HG03342 (cell line): ENCODE measurements around the gene NCBP1.

Experiments used
- ATAC-seq: cut with Tn5 transposase; IDR thresholded peaks from one replicate; pipeline ENCODE4 v1.9.1; 2021; ENCODE audit warnings: mild to moderate bottlenecking, moderate library complexity; ENCODE audit not compliant: unreplicated experiment

NCBP1 gene

DNA sequence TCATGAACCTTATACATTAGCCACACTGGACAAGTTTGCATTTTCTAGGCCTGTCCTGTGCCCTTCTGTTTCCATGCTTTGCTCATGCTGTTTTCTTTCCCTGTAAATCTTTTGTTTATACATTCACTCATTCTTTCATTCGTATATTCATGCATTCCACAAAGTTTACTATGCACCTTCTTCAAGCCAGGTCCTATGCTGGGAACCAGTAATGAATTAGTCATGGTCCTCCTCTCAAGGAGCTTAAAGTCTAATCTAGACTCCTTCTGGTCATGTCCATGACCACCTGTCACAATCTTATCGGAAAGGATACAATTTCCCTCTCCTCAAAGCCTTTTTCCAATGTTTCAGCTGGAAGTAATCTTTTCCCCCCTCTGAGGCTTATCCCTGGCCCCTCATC, 72.6 kb downstream of the NCBP1 start:
- ATAC-seq, result no peak

GRCh38 chr9:97710356-97711222, 77.0 kb downstream of the NCBP1 start:
- peak; percentile 72 for ATAC-seq

- no peak for ATAC-seq
Measured at GRCh38 chr9:97711223-97711626, 77.6 kb downstream of the NCBP1 start.

DNA sequence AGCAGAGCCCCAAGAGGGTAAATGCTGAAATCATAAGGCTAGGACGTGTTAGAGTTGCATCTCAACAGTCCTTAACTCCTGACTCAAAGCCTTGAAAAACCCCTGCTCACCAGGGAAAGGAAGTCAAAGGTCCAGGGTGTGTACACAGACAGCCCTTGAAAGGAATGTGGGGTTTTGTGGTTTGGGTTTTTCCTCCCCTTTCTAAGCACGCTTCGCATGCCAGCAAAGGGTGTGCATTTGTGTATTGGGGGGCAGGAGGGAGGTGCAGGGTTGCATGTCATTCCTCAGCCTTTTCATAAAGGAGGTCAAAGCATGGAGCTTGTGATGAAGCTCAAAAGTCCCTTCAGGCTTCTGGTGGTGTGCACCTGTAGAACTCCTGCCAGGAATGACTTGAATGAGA, 80.8 kb downstream of the NCBP1 start:
- no peak for ATAC-seq

DNA sequence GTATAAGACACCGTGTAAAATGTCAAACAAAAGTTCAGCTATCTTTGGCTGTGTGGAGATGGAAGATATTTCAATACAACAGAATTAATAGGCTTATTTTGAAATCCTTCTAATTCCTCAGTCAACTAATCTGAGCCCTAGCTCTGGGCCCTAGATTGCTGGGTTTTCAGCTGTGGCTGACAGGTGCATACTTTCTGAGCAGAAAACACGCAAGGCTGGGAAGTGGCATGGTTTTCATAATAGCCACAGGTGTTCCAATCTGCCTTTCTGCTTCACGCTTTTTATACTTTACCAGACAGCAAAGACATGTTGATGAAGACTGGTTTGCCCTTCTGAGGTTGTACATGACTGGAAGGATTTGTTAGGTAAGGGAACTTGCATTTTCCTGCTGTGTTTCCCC, 84.2 kb downstream of the NCBP1 start:
- no peak for ATAC-seq

DNA sequence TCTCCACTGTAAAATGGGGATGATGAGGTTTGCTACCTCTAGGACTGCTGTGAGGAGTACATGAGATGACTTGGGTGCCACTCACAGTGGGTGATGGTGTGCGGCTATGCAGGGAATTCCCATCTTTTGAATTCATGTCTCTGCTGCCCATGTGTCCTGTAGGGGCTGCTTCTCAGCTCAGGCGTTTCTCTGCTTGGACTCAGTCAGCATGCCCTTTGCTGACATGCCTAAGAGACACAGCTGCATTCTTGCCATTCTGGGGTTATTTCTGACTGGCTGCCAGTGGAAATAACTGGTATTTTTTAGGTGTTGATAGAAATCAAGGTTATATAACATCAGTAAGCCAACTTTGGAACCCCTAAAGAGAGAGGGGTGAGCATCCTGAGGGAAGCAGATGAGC, 87.8 kb downstream of the NCBP1 start:
- ATAC-seq, result no peak

DNA sequence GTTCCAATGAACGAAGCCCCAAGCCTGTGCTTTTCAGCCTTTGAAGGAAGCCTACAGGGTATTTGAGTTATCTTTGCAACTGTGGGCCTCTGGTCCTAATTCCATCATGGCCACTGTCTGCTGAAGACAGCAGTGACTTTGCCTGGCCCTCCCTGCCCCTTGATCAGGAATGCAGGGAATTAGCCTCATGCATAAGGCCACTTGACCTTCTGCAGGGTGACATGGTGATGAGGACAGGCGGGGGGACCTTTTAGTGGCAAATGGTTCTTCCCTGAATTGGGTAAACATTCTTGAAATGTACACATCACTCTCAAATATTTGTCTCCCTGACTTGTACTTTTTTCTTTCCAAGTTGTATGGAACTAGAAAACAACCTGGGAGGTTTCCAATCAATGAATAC, 88.7 kb downstream of the NCBP1 start:
- no peak for ATAC-seq
